Measurements from ENCODE around the gene TSPAN5. TPM values are rescaled to one million over a fixed set of nuclear protein-coding genes. Genes with fewer than 3 reads are reported as not detected.
A peak's percentile ranks its signal among the peaks of the same experiment; 100 is the strongest.
"Not testable (repeated sequence)": the region's sequence is repeated elsewhere in the genome, so short reads cannot be mapped to it uniquely, and the experiment has no call there.

Gene TSPAN5
- total RNA-seq = 10 to 100 TPM; 15.9 to 16.7 TPM
- polyA plus RNA-seq = 29.7 TPM

DNA sequence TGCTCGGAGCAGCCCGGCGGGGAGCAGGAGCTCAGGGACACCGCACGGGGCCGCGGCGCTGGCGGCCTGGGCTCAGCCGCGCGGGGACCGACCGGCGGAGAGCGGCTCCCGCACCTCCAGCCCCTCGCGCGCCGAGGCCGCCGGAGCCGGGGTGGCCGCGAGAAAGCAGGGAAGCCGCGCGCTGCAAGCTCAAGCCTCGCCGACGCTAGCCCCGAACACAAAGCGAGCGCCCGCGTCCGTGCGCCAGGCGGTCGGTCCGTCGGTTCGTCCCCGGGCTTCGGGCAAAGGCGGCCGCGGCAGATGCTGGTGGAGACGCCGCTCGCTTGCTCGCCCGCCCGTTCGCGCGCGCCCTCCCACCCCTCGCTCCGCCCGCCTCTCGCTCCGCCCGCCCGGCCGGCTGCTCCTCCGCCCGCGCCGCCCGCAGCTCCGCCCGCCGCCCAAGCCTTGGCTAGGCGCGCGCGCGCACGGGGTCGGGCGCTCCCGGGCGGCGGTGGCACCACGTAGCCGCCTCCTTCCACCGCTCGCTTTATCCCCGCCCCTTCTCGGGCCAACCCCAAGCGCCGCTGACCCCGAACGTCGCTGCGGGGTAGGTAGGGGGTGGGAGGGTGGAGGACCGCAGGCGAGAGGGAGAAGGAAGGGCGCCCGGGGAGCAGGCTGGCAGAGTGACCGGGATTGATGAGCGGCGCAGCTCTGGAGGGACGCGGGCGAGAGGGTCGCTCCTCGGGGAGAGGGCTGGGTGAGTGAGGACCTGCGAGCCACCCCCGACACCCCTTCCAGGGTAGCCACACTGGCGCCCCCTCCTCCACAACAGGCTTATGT is at the start of gene TSPAN5:
Gene TSPAN5 (minus strand): TSS at position 325 of the 819 bp plus-strand sequence.
- CTCF ChIA-PET = interaction anchor here (0.6 to 1.0 kb wide), 4 partner anchors 17 to 398 kb away, joined by 3 to 4 read pairs (median 4); no protein-coding TSS in a partner anchor

DNA sequence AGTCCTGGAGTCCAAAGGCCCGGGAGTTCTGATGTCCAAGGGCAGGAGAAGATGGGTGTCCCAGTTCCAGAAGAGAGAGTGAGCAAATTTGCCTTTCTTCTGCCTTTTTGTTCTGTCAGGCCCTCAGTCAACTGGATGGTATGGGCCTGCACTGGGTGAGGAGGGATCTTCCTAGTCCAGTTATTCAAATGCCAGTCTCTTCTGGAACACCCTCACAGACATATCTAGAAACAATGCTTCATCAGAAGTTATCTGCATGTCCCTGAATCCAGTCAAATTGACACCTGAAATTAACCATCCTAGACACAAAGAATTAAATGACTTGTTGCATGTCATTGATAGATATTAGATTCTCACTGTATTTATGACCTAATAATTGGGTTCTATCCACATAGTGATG is 48.5 kb upstream of the TSPAN5 start:
- ChIA-PET POLR2A (no interaction called here), CTCF (interaction anchor here (1.2 kb wide), 1 partner anchor 14 kb away, joined by 3 read pairs; no protein-coding TSS in a partner anchor)
- peaks cover 6 to 16% (median 10%) of the 10 kb centered on the region in 5 donors for H3K9me3 Mint-ChIP-seq
- Histone ChIP-seq H3K27me3 (ENCODE audit: insufficient read depth, low read length, poor library complexity, severe bottlenecking) (no peaks in the 10 kb centered on the region), H3K4me3 (ENCODE audit: low read length) (peak overlapping the region; percentile 22), H3K27ac (ENCODE audit: low read depth, low read length) (peak overlapping the region; percentile 13), H3K4me1 (ENCODE audit: insufficient read depth, low read length) (peaks cover 28% of the 10 kb centered on the region), H3K9me3 (ENCODE audit: low read length) (no peaks in the 10 kb centered on the region), H3K36me3 (ENCODE audit: insufficient read depth, low read length) (no peaks in the 10 kb centered on the region)
- H3K27ac Mint-ChIP-seq = peak overlapping the region; percentile 57 to 97 (median 92)
- H3K4me3 Mint-ChIP-seq = peak overlapping the region in 6 of 7 donors; percentile 88 to 96 (median 90)
- peaks cover 43 to 52% (median 47%) of the 10 kb centered on the region in 3 donors for H3K4me1 Mint-ChIP-seq
- H3K27me3 Mint-ChIP-seq = no peaks in the 10 kb centered on the region
- DNase-seq = no peak
- H3K36me3 Mint-ChIP-seq = peaks cover 1 to 27% (median 2%) of the 10 kb centered on the region in 3 donors

More for the DNA sequence above, at the start of gene TSPAN5:
- H3K4me1 Mint-ChIP-seq = peaks cover 72 to 87% (median 85%) of the 10 kb centered on the region in 3 donors
- peak within 1 kb of the TSS; percentile 85 to 97 (median 92) for H3K4me3 Mint-ChIP-seq
- H3K27ac Mint-ChIP-seq = peak within 1 kb of the TSS; percentile 73 to 95 (median 90)
- Histone ChIP-seq H3K4me1 (ENCODE audit: insufficient read depth, low read length) (peaks cover 59% of the 10 kb centered on the region), H3K27me3 (ENCODE audit: insufficient read depth, low read length, poor library complexity, severe bottlenecking) (no peaks in the 10 kb centered on the region), H3K9me3 (ENCODE audit: low read length) (no peaks in the 10 kb centered on the region), H3K4me3 (ENCODE audit: low read length) (peak within 1 kb of the TSS; percentile 96), H3K27ac (ENCODE audit: low read depth, low read length) (peak within 1 kb of the TSS; percentile 19), H3K36me3 (ENCODE audit: insufficient read depth, low read length) (no peaks in the 10 kb centered on the region)
- peak; percentile 73 to 83 (median 77) for DNase-seq
- H3K27me3 Mint-ChIP-seq = peaks cover 0 to 2% of the 10 kb centered on the region in 2 donors
- POLR2A ChIA-PET = interaction anchor here (0.6 to 1.5 kb wide), 9 partner anchors 10 to 1288 kb away, joined by 3 to 11 read pairs (median 4); partner anchors contain the start of genes DNAJB14, EIF4E and METAP1
- no peaks in the 10 kb centered on the region for H3K9me3 Mint-ChIP-seq
- H3K36me3 Mint-ChIP-seq = peaks cover 0 to 8% (median 0%) of the 10 kb centered on the region in 3 donors

DNA sequence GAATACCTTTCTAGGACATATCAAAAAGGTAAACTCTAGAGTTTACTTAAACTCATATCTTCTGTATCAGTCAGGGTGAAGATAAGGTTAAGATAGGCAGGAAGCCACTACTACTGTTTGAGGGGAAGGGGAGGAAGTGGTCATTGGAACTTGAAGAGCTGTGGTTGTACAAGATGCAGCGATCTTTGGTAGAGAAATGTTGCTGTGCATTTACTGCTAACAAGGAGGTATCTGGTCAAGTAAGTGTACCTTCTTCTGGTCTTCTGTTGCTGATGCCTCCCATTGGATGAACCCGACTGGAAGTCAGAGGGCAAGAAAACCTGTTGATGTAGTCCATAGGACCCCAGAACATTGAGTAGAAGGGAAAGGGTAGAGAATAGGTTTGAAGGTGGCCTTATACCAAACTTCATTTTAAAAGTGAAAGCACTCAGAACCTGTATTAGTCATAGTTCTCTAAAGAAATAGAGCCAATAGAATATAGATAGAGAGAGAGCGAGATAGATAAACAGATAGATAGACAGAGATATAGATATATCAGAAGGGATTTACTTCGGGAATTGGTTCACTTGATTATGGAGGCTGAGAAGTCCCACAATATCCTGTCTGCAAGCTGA is 47.9 kb upstream of the TSPAN5 start:
- Mint-ChIP-seq H3K36me3 (peaks cover 1 to 27% (median 2%) of the 10 kb centered on the region in 3 donors), H3K9me3 (peaks cover 6 to 16% (median 10%) of the 10 kb centered on the region in 5 donors), H3K27me3 (no peaks in the 10 kb centered on the region), H3K27ac (peak overlapping the region; percentile 57 to 97 (median 92)), H3K4me3 (peak overlapping the region; percentile 67 to 96 (median 89)), H3K4me1 (peaks cover 43 to 46% (median 43%) of the 10 kb centered on the region in 3 donors)
- DNase-seq = peak in 4 of 5 donors; percentile 22 to 73 (median 65)
- Histone ChIP-seq H3K27ac (ENCODE audit: low read depth, low read length) (peak overlapping the region; percentile 13), H3K4me3 (ENCODE audit: low read length) (peak overlapping the region; percentile 22), H3K27me3 (ENCODE audit: insufficient read depth, low read length, poor library complexity, severe bottlenecking) (no peaks in the 10 kb centered on the region), H3K4me1 (ENCODE audit: insufficient read depth, low read length) (peaks cover 28% of the 10 kb centered on the region), H3K36me3 (ENCODE audit: insufficient read depth, low read length) (no peaks in the 10 kb centered on the region), H3K9me3 (ENCODE audit: low read length) (no peaks in the 10 kb centered on the region)
- ChIA-PET CTCF (interaction anchor here (1.2 kb wide), 1 partner anchor 13 kb away, joined by 3 read pairs; no protein-coding TSS in a partner anchor), POLR2A (interaction anchor here (0.7 kb wide), 1 partner anchor 289 kb away, joined by 3 read pairs; the partner anchor contains the start of gene METAP1)

DNA sequence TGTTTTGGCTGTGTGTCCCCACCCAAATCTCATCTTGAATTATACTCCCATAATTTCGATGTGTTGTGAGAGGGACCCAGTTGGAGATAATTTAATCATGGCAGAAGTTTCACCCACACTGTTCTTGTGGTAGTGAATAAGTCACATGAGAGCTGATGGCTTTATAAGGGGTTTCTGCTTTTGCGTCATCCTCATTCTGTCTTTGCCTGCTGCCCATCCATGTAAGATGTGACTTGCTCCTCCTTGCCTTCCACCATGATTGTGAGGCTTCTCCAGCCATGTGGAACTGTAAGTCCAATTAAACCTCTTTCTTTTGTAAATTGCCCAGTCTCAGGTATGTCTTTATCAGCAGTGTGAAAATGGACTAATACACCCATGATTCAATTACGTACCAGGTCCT is 47.2 kb upstream of the TSPAN5 start:
- Mint-ChIP-seq H3K4me1 (peaks cover 43 to 46% (median 43%) of the 10 kb centered on the region in 3 donors), H3K27ac (peak overlapping the region in 7 of 8 donors; percentile 49 to 97 (median 91)), H3K9me3 (peaks cover 6 to 16% (median 10%) of the 10 kb centered on the region in 5 donors), H3K36me3 (peaks cover 1 to 27% (median 2%) of the 10 kb centered on the region in 3 donors), H3K4me3 (peak overlapping the region in 6 of 7 donors; percentile 88 to 96 (median 90))
- CTCF ChIA-PET = interaction anchor here (1.0 to 1.2 kb wide), 3 partner anchors 13 to 30 kb away, joined by 3 to 5 read pairs (median 3); no protein-coding TSS in a partner anchor
- POLR2A ChIA-PET; H3K36me3 ChIP-seq (ENCODE audit: insufficient read depth, low read length); H3K27me3 ChIP-seq (ENCODE audit: insufficient read depth, low read length, poor library complexity, severe bottlenecking); H3K27ac ChIP-seq (ENCODE audit: low read depth, low read length); DNase-seq; H3K27me3 Mint-ChIP-seq; H3K9me3 ChIP-seq (ENCODE audit: low read length): not testable (repeated sequence)
- Histone ChIP-seq H3K4me1 (ENCODE audit: insufficient read depth, low read length) (peaks cover 28% of the 10 kb centered on the region), H3K4me3 (ENCODE audit: low read length) (peak overlapping the region; percentile 22)

DNA sequence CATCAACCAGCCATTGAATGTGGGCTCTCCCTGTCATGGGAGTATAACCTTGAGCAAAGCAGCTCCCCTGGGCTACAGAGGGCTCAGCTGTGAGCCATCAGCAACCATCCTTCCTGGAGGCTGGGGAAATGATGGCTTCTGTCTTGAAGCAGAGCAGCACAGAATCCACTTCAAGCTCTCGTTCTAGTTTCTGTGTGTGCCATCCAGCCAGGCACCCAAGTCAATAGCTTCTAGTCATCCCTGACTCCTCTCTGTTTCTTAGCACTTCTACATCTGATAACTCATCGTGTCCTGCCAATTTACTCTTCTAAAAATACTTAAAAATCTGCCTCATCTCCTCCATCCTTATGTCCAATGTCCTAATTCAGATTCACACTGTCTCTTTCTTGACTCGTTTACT is 42.2 kb upstream of the TSPAN5 start:
- peaks cover 0 to 17% (median 10%) of the 10 kb centered on the region in 5 donors for H3K9me3 Mint-ChIP-seq
- H3K4me3 Mint-ChIP-seq = no peak overlapping the region
- Histone ChIP-seq H3K4me1 (ENCODE audit: insufficient read depth, low read length) (peaks cover 10% of the 10 kb centered on the region), H3K9me3 (ENCODE audit: low read length) (no peaks in the 10 kb centered on the region), H3K27me3 (ENCODE audit: insufficient read depth, low read length, poor library complexity, severe bottlenecking) (no peaks in the 10 kb centered on the region), H3K27ac (ENCODE audit: low read depth, low read length) (no peak overlapping the region), H3K36me3 (ENCODE audit: insufficient read depth, low read length) (no peaks in the 10 kb centered on the region), H3K4me3 (ENCODE audit: low read length) (no peak overlapping the region)
- no peaks in the 10 kb centered on the region for H3K27me3 Mint-ChIP-seq
- peaks cover 0 to 30% (median 0%) of the 10 kb centered on the region in 3 donors for H3K36me3 Mint-ChIP-seq
- no peak for DNase-seq
- H3K27ac Mint-ChIP-seq = no peak overlapping the region
- POLR2A ChIA-PET = no interaction called here
- CTCF ChIA-PET = interaction anchor here (0.8 to 1.4 kb wide), 2 partner anchors 13 to 295 kb away, joined by 3 read pairs; partner anchors contain the start of gene METAP1
- peaks cover 17 to 26% (median 18%) of the 10 kb centered on the region in 3 donors for H3K4me1 Mint-ChIP-seq

DNA sequence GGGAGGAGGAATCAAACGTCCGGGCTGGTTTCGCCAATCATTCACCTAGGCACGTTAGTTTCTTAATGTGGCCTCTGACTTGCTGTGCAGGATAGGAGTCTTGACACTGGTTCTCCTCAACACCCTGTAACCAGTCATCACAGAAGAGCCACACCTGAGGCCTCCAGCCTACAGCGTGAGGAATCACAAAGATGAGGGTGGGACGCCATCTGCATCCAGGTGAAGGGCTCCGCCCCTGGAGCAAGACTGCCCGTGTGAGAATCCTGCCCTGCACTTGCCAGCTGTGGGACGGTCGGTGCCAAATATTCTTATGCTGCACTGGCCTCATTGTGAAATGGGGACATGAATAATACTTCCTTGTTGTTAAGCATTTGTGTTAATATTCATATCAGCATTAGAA is 35.7 kb upstream of the TSPAN5 start:
- peaks cover 0 to 8% (median 8%) of the 10 kb centered on the region in 3 donors for H3K36me3 Mint-ChIP-seq
- no peak overlapping the region for H3K27ac Mint-ChIP-seq
- ChIA-PET POLR2A (no interaction called here), CTCF (no interaction called here)
- no peaks in the 10 kb centered on the region for H3K36me3 ChIP-seq (ENCODE audit: insufficient read depth, low read length)
- H3K9me3 Mint-ChIP-seq = peaks cover 0 to 5% (median 0%) of the 10 kb centered on the region in 5 donors
- no peak overlapping the region for H3K27ac ChIP-seq (ENCODE audit: low read depth, low read length)
- peaks cover 13 to 21% (median 15%) of the 10 kb centered on the region in 3 donors for H3K4me1 Mint-ChIP-seq
- no peaks in the 10 kb centered on the region for H3K27me3 ChIP-seq (ENCODE audit: insufficient read depth, low read length, poor library complexity, severe bottlenecking)
- no peak overlapping the region for H3K4me3 Mint-ChIP-seq
- peaks cover 7% of the 10 kb centered on the region for H3K4me1 ChIP-seq (ENCODE audit: insufficient read depth, low read length)
- DNase-seq = no peak
- no peak overlapping the region for H3K4me3 ChIP-seq (ENCODE audit: low read length)
- H3K9me3 ChIP-seq (ENCODE audit: low read length) = no peaks in the 10 kb centered on the region
- H3K27me3 Mint-ChIP-seq = no peaks in the 10 kb centered on the region

DNA sequence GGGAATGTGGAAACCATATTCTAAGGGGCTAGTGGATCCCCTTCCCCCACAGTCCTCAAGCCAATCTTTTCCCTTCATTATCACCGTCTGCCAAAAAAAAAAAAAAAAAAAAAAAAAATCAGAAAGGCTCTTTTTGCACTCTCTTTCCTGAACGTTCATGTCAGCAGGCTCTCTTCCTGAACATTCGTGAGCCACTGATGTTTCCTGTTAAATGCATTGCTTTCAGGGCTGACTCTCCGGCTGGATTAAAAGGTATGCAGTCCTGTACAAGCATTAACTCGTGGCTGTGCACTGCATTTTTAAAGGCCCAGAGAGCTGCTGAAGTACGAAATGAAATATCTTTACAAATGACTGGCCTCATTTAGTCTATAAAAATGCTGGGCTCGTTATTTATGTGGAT is 34.0 kb upstream of the TSPAN5 start:
- H3K27me3 ChIP-seq (ENCODE audit: insufficient read depth, low read length, poor library complexity, severe bottlenecking) = no peaks in the 10 kb centered on the region
- H3K4me1 ChIP-seq (ENCODE audit: insufficient read depth, low read length) = peaks cover 22% of the 10 kb centered on the region
- no peak overlapping the region for H3K4me3 ChIP-seq (ENCODE audit: low read length)
- H3K27me3 Mint-ChIP-seq = no peaks in the 10 kb centered on the region
- H3K4me3 Mint-ChIP-seq = no peak overlapping the region
- CTCF ChIA-PET = interaction anchor here (1.4 kb wide), 1 partner anchor 14 kb away, joined by 3 read pairs; no protein-coding TSS in a partner anchor
- no peak overlapping the region for H3K27ac ChIP-seq (ENCODE audit: low read depth, low read length)
- no peak overlapping the region for H3K27ac Mint-ChIP-seq
- no peak for DNase-seq
- H3K4me1 Mint-ChIP-seq = peaks cover 26 to 34% (median 29%) of the 10 kb centered on the region in 3 donors
- POLR2A ChIA-PET = no interaction called here
- H3K9me3 Mint-ChIP-seq = peaks cover 0 to 1% (median 0%) of the 10 kb centered on the region in 5 donors
- H3K36me3 ChIP-seq (ENCODE audit: insufficient read depth, low read length) = no peaks in the 10 kb centered on the region
- no peaks in the 10 kb centered on the region for H3K9me3 ChIP-seq (ENCODE audit: low read length)
- H3K36me3 Mint-ChIP-seq = peaks cover 0 to 8% (median 3%) of the 10 kb centered on the region in 3 donors

Measured in CD8-positive, alpha-beta memory T cell (primary cell).